Measurements from ENCODE around the gene RUNDC1.

DNA sequence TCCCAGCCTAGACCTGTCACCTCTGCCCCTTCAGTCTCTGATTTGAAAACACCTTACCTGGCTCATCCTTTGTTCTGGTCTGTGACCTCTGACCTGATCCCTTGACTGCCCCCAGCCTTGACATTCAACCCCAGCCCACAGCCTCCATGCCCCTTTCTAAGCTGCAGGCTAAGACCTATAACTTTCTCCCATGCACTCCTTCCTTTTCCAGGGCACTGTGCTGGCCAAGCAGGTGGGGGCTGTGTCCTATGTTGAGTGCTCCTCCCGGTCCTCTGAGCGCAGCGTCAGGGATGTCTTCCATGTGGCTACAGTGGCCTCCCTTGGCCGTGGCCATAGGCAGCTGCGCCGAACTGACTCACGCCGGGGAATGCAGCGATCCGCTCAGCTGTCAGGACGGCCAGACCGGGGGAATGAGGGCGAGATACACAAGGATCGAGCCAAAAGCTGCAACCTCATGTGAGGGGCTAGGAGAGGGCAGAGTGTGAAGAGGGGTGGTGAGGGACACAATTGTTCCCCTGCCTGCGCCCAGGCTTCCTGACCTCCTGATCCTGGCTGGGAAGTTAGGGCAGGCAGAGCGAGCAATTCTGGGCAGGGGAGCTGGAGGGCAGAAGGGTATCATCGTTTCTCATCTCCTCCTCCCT is 48.0 kb downstream of the RUNDC1 start:
- TF ChIP-seq, protein P1, sequence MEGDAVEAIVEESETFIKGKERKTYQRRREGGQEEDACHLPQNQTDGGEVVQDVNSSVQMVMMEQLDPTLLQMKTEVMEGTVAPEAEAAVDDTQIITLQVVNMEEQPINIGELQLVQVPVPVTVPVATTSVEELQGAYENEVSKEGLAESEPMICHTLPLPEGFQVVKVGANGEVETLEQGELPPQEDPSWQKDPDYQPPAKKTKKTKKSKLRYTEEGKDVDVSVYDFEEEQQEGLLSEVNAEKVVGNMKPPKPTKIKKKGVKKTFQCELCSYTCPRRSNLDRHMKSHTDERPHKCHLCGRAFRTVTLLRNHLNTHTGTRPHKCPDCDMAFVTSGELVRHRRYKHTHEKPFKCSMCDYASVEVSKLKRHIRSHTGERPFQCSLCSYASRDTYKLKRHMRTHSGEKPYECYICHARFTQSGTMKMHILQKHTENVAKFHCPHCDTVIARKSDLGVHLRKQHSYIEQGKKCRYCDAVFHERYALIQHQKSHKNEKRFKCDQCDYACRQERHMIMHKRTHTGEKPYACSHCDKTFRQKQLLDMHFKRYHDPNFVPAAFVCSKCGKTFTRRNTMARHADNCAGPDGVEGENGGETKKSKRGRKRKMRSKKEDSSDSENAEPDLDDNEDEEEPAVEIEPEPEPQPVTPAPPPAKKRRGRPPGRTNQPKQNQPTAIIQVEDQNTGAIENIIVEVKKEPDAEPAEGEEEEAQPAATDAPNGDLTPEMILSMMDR (IDR thresholded peaks at IDR 0.05): no peak
- no peak for TF ChIP-seq POLR2A (IDR thresholded peaks at IDR 0.05)

Data from uterus (tissue), 2 donors.